LoVo (cell line): Measurements from ENCODE around the gene PIK3R5.
"Not testable (repeated sequence)": the region's sequence is repeated elsewhere in the genome, so short reads cannot be mapped to it uniquely, and the experiment has no call there.

Experiments used
- DNase-seq: peaks from one replicate; pipeline ENCODE4 v3.0.0-alpha.2; 2016; ENCODE audit warnings: low spot score

The PIK3R5 gene, protein sequence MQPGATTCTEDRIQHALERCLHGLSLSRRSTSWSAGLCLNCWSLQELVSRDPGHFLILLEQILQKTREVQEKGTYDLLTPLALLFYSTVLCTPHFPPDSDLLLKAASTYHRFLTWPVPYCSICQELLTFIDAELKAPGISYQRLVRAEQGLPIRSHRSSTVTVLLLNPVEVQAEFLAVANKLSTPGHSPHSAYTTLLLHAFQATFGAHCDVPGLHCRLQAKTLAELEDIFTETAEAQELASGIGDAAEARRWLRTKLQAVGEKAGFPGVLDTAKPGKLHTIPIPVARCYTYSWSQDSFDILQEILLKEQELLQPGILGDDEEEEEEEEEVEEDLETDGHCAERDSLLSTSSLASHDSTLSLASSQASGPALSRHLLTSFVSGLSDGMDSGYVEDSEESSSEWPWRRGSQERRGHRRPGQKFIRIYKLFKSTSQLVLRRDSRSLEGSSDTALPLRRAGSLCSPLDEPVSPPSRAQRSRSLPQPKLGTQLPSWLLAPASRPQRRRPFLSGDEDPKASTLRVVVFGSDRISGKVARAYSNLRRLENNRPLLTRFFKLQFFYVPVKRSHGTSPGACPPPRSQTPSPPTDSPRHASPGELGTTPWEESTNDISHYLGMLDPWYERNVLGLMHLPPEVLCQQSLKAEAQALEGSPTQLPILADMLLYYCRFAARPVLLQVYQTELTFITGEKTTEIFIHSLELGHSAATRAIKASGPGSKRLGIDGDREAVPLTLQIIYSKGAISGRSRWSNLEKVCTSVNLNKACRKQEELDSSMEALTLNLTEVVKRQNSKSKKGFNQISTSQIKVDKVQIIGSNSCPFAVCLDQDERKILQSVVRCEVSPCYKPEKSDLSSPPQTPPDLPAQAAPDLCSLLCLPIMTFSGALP

GRCh38 chr17:8965394-8966168 lies at the start of gene PIK3R5:
Gene PIK3R5 (minus strand): TSS chr17:8965707. CDS start chr17:8911494, 54,213 bp downstream.
- DNase-seq = no peak

- DNase-seq = no peak
Measured at GRCh38 chr17:9011001-9011400, 45.5 kb upstream of the PIK3R5 start.

GRCh38 chr17:9009737-9010136 lies 44.2 kb upstream of the PIK3R5 start:
- DNase-seq = no peak

- no peak for DNase-seq
Measured at GRCh38 chr17:9009096-9009495, 43.6 kb upstream of the PIK3R5 start.

- DNase-seq = no peak
Measured at GRCh38 chr17:9007052-9007714, 41.7 kb upstream of the PIK3R5 start.

GRCh38 chr17:9006175-9006767 lies 40.8 kb upstream of the PIK3R5 start:
- no peak for DNase-seq

GRCh38 chr17:9004961-9005285 lies 39.4 kb upstream of the PIK3R5 start:
- no peak for DNase-seq

GRCh38 chr17:9004132-9004960 lies 38.8 kb upstream of the PIK3R5 start:
- DNase-seq = no peak

DNA sequence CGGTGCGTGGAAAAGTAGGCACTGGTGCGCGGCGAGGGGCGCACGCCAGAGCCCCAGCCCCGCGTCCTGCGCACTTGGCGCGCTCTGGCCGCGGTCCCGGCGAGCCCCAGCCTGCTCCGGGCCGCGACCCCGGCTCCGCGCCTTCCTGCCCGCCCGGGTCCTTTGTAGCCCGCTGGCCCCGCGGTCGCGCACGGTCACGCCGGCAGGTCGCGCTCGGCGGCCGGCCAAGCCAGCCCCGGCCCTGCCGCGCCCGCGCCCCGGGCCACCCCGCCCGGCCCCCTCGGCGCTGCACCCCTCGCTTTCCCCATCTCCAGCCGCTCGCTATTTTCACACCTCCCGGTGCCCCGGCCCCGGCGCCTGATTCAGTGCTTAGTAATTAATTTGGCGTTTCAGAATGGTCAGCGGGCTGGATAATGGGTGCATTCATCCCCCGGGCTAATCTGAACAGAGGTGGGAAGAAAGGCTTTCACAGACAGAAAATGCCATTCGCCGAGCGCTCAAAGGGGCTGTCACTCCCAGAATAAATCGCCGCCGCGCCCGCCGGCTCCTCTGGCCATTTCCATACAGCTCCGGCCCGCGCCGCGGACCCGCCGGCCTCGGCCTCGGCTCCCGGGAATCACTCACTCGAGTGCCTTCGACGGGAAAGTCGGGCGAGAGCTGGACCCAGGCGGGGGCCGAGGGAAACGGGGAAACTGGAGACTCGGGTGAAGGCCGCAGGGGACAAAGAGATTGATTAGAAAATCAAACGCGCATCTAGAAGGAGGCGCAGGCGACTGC lies 38.0 kb upstream of the PIK3R5 start:
- DNase-seq = no peak

DNA sequence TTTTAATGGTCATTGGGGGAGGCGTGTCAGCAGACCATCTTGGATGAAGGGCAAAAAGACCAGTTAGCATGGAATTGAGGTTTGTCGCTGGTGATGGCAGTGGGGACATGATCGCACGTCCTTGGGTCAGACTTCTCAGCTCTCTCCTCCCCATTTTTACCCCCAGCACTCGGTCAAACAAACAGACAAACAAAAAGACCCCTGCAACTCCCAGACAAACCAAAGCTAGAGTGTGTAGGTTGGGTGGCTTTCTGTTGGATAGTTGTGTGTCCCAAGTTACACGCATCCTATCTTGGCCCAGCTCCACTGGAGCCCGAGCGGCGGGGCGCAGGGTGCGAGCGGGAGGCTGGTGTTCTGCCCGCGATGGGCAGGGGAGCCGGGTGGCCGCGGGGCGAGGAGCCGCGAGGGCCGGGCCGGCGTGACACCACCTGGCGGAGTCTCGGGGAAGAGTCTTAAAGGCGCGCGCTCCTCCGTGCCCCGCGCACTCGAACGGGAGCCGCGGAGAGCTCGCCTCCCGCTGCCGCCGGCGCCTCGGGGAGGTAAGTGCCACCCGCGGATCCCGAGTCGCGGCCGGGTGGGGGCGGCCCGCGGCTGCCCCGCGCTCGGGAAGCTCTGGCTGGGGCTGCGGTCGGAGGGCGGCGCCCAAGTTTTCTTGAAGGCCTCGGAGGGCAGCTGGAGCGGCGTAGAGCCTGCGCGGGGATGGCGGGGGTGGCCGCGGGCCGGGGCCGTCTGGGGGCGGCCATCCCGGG lies 37.3 kb upstream of the PIK3R5 start:
- DNase-seq = no peak

- no peak for DNase-seq
Measured at GRCh38 chr17:9002227-9002605, 36.7 kb upstream of the PIK3R5 start.

- DNase-seq = no peak
Measured at GRCh38 chr17:9001559-9001958, 36.1 kb upstream of the PIK3R5 start.

- DNase-seq = peak; percentile 70
Measured at GRCh38 chr17:8997994-8998628, 32.6 kb upstream of the PIK3R5 start.

DNA sequence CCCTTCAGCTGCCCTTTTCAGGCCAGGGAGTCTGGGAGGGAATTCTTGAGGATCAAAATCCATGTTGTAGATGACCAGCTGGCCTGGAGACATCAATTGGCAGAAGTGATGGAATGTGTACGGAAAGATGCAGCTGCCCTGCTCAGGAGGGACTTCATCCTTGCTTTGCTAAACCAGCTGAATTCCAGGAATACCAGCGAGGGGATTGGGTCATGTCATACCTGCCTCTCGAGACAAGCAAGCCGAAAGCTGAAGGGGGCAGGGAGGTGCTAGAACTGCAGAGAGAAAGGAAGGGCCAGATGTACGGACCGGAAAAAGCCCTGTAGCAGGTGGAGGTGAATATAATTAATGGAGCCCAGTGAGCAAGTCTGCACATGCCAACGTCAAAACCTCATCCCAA lies 30.2 kb upstream of the PIK3R5 start:
- DNase-seq = no peak

- DNase-seq = peak; percentile 28
Measured at GRCh38 chr17:8994319-8994718, 28.8 kb upstream of the PIK3R5 start.

- peak; percentile 21 for DNase-seq
Measured at GRCh38 chr17:8991514-8992285, 26.2 kb upstream of the PIK3R5 start.

GRCh38 chr17:8988263-8988935 lies 22.9 kb upstream of the PIK3R5 start:
- not testable (repeated sequence) for DNase-seq
